Epithelial cell of prostate (primary cell): ENCODE results near the gene AHDC1.
A peak's percentile ranks its signal among the peaks of the same experiment; 100 is the strongest.
"Not testable (repeated sequence)": the region's sequence is repeated elsewhere in the genome, so short reads cannot be mapped to it uniquely, and the experiment has no call there.

Source experiments
- DNase-seq: peaks from one replicate; pipeline ENCODE4 v3.0.0-alpha.2; 2011; ENCODE audit warnings: low read depth, low spot score
- H3K27ac ChIP-seq: fragments of 450-650 bp; 2 replicates; pipeline ENCODE4 v1.5.1; 2017; ENCODE audit warnings: mild to moderate bottlenecking

The AHDC1 gene

GRCh38 chr1:27542463-27543273, 61.3 kb downstream of the AHDC1 start:
- DNase-seq: peak; percentile 85
- peak overlapping the region; percentile 97 for H3K27ac ChIP-seq

GRCh38 chr1:27539901-27540861, 63.8 kb downstream of the AHDC1 start:
- no peak for DNase-seq
- peak overlapping the region; percentile 97 for H3K27ac ChIP-seq

- no peak for DNase-seq
- H3K27ac ChIP-seq: peak overlapping the region; percentile 97
Observed at GRCh38 chr1:27538793-27539192, 65.2 kb downstream of the AHDC1 start.

GRCh38 chr1:27538305-27538676, 65.7 kb downstream of the AHDC1 start:
- peak overlapping the region; percentile 97 for H3K27ac ChIP-seq

GRCh38 chr1:27536767-27537166, 67.2 kb downstream of the AHDC1 start:
- peak overlapping the region; percentile 97 for H3K27ac ChIP-seq
- no peak for DNase-seq

More at GRCh38 chr1:27538305-27538676, 65.7 kb downstream of the AHDC1 start:
- DNase-seq: not testable (repeated sequence)

GRCh38 chr1:27536010-27536757, 67.8 kb downstream of the AHDC1 start:
- H3K27ac ChIP-seq: peak overlapping the region; percentile 97
- no peak for DNase-seq

- H3K27ac ChIP-seq: peak overlapping the region; percentile 97
- DNase-seq: no peak
Observed at GRCh38 chr1:27535386-27535785, 68.6 kb downstream of the AHDC1 start.

GRCh38 chr1:27531959-27532685, 71.8 kb downstream of the AHDC1 start:
- no peak for DNase-seq
- no peak overlapping the region for H3K27ac ChIP-seq

- DNase-seq: no peak
- peak overlapping the region; percentile 83 for H3K27ac ChIP-seq
Observed at GRCh38 chr1:27530192-27530591, 73.8 kb downstream of the AHDC1 start.

- H3K27ac ChIP-seq: peak overlapping the region; percentile 83
Observed at GRCh38 chr1:27529704-27530018, 74.3 kb downstream of the AHDC1 start.

GRCh38 chr1:27528818-27529703, 74.9 kb downstream of the AHDC1 start:
- H3K27ac ChIP-seq: peak overlapping the region; percentile 83
- no peak for DNase-seq

More at GRCh38 chr1:27529704-27530018, 74.3 kb downstream of the AHDC1 start:
- DNase-seq: no peak

GRCh38 chr1:27527890-27528817, 75.8 kb downstream of the AHDC1 start:
- peak overlapping the region; percentile 83 for H3K27ac ChIP-seq
- DNase-seq: no peak

- peak overlapping the region; percentile 83 for H3K27ac ChIP-seq
- no peak for DNase-seq
Observed at GRCh38 chr1:27527223-27527889, 76.6 kb downstream of the AHDC1 start.

- DNase-seq: no peak
- H3K27ac ChIP-seq: peak overlapping the region; percentile 83
Observed at GRCh38 chr1:27526569-27527222, 77.2 kb downstream of the AHDC1 start.

- no peak for DNase-seq
- peak overlapping the region; percentile 83 for H3K27ac ChIP-seq
Observed at GRCh38 chr1:27525296-27526272, 78.4 kb downstream of the AHDC1 start.
